Measurements from ENCODE around the gene WWOX. TPM values are rescaled to one million over a fixed set of nuclear protein-coding genes. Genes with fewer than 3 reads are reported as not detected.

The WWOX gene
- polyA plus RNA-seq, 2 of the 4 experiments (the other 2 are of a cell fraction): 16.0 to 17.2 TPM

DNA sequence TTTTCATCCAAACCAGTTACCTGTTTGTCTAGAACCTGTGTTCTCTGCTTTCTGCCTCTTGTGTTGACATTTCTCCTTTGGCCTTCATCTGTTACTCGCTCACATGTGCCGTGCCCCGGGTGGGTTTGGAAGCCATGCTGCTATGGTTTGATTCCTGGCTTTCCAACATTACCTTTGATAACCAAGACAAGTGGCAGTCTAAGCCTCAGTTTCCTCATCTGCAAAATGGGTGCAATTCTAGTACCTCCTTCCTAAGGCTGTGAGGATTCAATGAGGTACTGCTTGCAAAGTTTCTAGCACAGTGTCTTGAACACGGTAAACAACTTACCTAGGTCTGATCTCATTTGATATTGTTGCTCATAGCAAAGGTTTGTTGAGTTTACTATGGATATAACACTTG, 665.0 kb downstream of the WWOX start:
- Histone ChIP-seq H3K4me3 (no peak overlapping the region), H3K4me1 (no peaks in the 10 kb centered on the region), H3K27ac (no peak overlapping the region), H3K9me3 (no peaks in the 10 kb centered on the region), H3K4me2 (no peak overlapping the region)
- ATAC-seq (no peak), DNase-seq (ENCODE audit: low read depth in 1 of 2, low spot score in 1 of 2) (no peak), FAIRE-seq (no peak)
- TF ChIP-seq FOSL2 (IDR thresholded peaks at IDR 0.05) (no peak), FOSL2 (CRISPR knock-in tag; IDR thresholded peaks at IDR 0.05) (no peak), BHLHE40 (IDR thresholded peaks at IDR 0.05; ENCODE audit: low read depth, low read length) (no peak), HOXA7 (CRISPR knock-in tag; IDR thresholded peaks at IDR 0.05) (no peak), HDAC2 (IDR thresholded peaks at IDR 0.05) (no peak), FOXS1 (CRISPR knock-in tag; IDR thresholded peaks at IDR 0.05) (no peak), JUNB (IDR thresholded peaks at IDR 0.05) (no peak), SMC3 (IDR thresholded peaks at IDR 0.05) (no peak), TP53 (CRISPR knock-in tag; IDR thresholded peaks at IDR 0.05) (no peak), CBX2 (IDR thresholded peaks at IDR 0.05; ENCODE audit: borderline replicate concordance, low read depth) (no peak), JUN (IDR thresholded peaks at IDR 0.05) (no peak), HOXB5 (CRISPR knock-in tag; IDR thresholded peaks at IDR 0.05) (no peak), RNF2 (IDR thresholded peaks at IDR 0.05; ENCODE audit: borderline replicate concordance, low read depth) (no peak), ZNF302 (CRISPR knock-in tag; IDR thresholded peaks at IDR 0.05) (no peak), NR3C1 (IDR thresholded peaks at IDR 0.05) (no peak), RFX5 (IDR thresholded peaks at IDR 0.05) (no peak)
- TF ChIP-seq, protein P1, sequence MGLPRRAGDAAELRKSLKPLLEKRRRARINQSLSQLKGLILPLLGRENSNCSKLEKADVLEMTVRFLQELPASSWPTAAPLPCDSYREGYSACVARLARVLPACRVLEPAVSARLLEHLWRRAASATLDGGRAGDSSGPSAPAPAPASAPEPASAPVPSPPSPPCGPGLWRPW (IDR thresholded peaks at IDR 0.05): no peak
- TF ChIP-seq, protein P2, sequence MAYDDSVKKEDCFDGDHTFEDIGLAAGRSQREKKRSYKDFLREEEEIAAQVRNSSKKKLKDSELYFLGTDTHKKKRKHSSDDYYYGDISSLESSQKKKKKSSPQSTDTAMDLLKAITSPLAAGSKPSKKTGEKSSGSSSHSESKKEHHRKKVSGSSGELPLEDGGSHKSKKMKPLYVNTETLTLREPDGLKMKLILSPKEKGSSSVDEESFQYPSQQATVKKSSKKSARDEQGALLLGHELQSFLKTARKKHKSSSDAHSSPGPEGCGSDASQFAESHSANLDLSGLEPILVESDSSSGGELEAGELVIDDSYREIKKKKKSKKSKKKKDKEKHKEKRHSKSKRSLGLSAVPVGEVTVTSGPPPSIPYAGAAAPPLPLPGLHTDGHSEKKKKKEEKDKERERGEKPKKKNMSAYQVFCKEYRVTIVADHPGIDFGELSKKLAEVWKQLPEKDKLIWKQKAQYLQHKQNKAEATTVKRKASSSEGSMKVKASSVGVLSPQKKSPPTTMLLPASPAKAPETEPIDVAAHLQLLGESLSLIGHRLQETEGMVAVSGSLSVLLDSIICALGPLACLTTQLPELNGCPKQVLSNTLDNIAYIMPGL (CRISPR knock-in tag; IDR thresholded peaks at IDR 0.05; ENCODE audit: borderline replicate concordance): no peak
- TF ChIP-seq, protein P3, sequence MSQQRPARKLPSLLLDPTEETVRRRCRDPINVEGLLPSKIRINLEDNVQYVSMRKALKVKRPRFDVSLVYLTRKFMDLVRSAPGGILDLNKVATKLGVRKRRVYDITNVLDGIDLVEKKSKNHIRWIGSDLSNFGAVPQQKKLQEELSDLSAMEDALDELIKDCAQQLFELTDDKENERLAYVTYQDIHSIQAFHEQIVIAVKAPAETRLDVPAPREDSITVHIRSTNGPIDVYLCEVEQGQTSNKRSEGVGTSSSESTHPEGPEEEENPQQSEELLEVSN (IDR thresholded peaks at IDR 0.05; ENCODE audit: borderline replicate concordance, low read depth): no peak
- TF ChIP-seq, protein P4, sequence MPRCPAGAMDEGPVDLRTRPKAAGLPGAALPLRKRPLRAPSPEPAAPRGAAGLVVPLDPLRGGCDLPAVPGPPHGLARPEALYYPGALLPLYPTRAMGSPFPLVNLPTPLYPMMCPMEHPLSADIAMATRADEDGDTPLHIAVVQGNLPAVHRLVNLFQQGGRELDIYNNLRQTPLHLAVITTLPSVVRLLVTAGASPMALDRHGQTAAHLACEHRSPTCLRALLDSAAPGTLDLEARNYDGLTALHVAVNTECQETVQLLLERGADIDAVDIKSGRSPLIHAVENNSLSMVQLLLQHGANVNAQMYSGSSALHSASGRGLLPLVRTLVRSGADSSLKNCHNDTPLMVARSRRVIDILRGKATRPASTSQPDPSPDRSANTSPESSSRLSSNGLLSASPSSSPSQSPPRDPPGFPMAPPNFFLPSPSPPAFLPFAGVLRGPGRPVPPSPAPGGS (IDR thresholded peaks at IDR 0.05): no peak
- CTCF ChIA-PET: no interaction called here
- WGBS (ENCODE audit: missing lambda C conversion rate): 66% methylated on average over 4 of the region's 4 CpGs
- POLR2A ChIA-PET: no interaction called here

DNA sequence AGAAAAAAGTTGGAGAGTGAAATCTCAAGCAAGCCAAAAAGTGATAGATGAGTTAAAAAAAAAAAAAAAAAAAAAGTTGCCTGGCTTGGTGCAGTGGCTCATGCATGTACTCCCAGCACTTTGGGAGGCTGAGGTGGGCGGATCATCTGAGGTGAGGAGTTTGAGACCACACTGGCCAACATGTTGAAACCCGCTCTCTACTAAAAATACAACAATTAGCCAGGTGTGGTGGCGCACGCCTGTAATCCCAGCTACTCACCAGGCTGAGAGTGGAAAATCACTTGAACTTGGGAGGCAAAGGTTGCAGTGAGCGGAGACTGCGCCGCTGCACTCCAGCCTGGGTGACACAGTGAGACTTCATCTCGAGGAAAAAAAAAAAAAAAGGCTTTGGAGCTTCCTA, 668.8 kb downstream of the WWOX start:
- WGBS (ENCODE audit: missing lambda C conversion rate): 76% methylated on average over 8 of the region's 8 CpGs
- FAIRE-seq: no peak
- ChIA-PET POLR2A (no interaction called here), CTCF (interaction anchor here (0.6 to 1.1 kb wide), 3 partner anchors 9 to 475 kb away, joined by 3 read pairs; no protein-coding TSS in a partner anchor)
- Histone ChIP-seq H3K4me1 (no peaks in the 10 kb centered on the region), H3K4me2 (no peak overlapping the region), H3K4me3 (no peak overlapping the region), H3K9me3 (no peaks in the 10 kb centered on the region), H3K27ac (no peak overlapping the region)
- no peak for DNase-seq (ENCODE audit: low read depth in 1 of 2, low spot score in 1 of 2)
- no peak for ATAC-seq
- TF ChIP-seq, protein P2 (CRISPR knock-in tag; IDR thresholded peaks at IDR 0.05; ENCODE audit: borderline replicate concordance): no peak
- TF ChIP-seq RAD21 (conservative IDR thresholded peaks at IDR 0.05 in 1 of 2, IDR thresholded peaks at IDR 0.05 in 1 of 2) (no peak), ZNF302 (CRISPR knock-in tag; IDR thresholded peaks at IDR 0.05) (no peak), KDM1A (IDR thresholded peaks at IDR 0.05; ENCODE audit: low read depth) (no peak), KDM5A (IDR thresholded peaks at IDR 0.05) (no peak), ZC3H11A (IDR thresholded peaks at IDR 0.05) (no peak), ZSCAN20 (CRISPR knock-in tag; IDR thresholded peaks at IDR 0.05) (no peak), NFE2L2 (conservative IDR thresholded peaks at IDR 0.05; ENCODE audit: low read length) (no peak), JUN (IDR thresholded peaks at IDR 0.05) (no peak), EHF (CRISPR knock-in tag; IDR thresholded peaks at IDR 0.05) (no peak), POLR2AphosphoS2 (conservative IDR thresholded peaks at IDR 0.05; ENCODE audit: low read length) (no peak), ESRRA (IDR thresholded peaks at IDR 0.05; ENCODE audit: borderline replicate concordance, low read length) (no peak)
- TF ChIP-seq, protein P5, sequence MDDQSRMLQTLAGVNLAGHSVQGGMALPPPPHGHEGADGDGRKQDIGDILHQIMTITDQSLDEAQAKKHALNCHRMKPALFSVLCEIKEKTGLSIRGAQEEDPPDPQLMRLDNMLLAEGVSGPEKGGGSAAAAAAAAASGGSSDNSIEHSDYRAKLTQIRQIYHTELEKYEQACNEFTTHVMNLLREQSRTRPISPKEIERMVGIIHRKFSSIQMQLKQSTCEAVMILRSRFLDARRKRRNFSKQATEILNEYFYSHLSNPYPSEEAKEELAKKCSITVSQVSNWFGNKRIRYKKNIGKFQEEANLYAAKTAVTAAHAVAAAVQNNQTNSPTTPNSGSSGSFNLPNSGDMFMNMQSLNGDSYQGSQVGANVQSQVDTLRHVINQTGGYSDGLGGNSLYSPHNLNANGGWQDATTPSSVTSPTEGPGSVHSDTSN (IDR thresholded peaks at IDR 0.05): no peak
- TF ChIP-seq, protein P3 (IDR thresholded peaks at IDR 0.05; ENCODE audit: borderline replicate concordance, low read depth): no peak
